ENCODE measurements around the gene HIVEP1. TPM values are rescaled to one million over a fixed set of nuclear protein-coding genes. Genes with fewer than 3 reads are reported as not detected.

Gene HIVEP1
- total RNA-seq, 1 experiment from 2014 or later, result 16.3 TPM

DNA sequence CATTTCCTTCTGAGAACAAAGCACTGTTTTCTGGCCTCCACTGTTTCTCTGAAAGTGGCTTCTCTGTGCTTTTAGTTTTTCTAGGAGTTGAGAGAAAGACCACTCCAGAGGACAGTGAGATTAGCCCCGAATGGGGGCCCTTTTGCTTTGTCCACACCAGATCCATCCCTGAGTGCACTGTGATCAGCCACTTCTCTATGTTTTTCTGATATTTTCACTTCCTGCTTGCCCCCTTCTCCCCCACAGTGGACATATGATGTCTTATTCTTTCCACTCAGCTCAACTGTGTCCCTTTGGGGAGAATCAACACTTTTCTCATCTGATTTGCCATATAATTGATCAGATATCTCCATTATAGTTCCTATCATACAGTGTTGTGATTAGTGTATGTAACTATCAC, 35.6 kb upstream of the HIVEP1 start:
- no peaks in the 10 kb centered on the region for H3K9me3 ChIP-seq (replicated peaks)
- H3K4me3 ChIP-seq, result no peak overlapping the region
- no peaks in the 10 kb centered on the region for H3K36me3 ChIP-seq
- DNase-seq (ENCODE audit: low read depth in 1 of 2, low spot score in 2 of 2), result no peak
- H3K27me3 ChIP-seq (replicated peaks), result no peaks in the 10 kb centered on the region
- peaks cover 34% of the 10 kb centered on the region for H3K4me1 ChIP-seq (replicated peaks)
- H3K27ac ChIP-seq, result no peak overlapping the region

DNA sequence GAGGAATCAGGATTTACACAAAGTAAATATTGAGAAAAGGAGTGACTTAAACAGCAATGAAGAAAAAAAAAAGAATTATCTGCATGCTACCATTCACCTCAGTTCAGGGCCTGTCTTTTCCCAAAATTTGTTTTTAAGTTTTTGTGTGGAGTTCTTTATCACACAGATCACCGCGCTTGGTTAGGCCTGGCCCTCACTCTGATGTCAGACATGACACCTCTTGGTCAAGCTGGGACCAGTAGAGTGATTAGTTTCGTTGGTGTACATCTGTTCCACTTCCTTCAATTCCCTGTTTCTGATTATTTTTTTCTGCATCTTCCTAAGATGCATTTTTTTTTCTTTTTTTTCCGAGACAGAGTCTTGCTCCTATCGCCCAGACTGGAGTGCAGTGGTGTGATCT, 34.9 kb upstream of the HIVEP1 start:
- Histone ChIP-seq H3K27ac (no peak overlapping the region), H3K4me1 (replicated peaks) (peaks cover 27% of the 10 kb centered on the region), H3K9me3 (replicated peaks) (no peaks in the 10 kb centered on the region), H3K4me3 (no peak overlapping the region), H3K36me3 (no peaks in the 10 kb centered on the region), H3K27me3 (replicated peaks) (no peaks in the 10 kb centered on the region)
- no peak for DNase-seq (ENCODE audit: low read depth in 1 of 2, low spot score in 2 of 2)

GRCh38 chr6:11977738-11978137, 34.4 kb upstream of the HIVEP1 start:
- no peaks in the 10 kb centered on the region for H3K36me3 ChIP-seq
- H3K4me3 ChIP-seq, result no peak overlapping the region
- H3K9me3 ChIP-seq (replicated peaks), result no peaks in the 10 kb centered on the region
- H3K27ac ChIP-seq, result no peak overlapping the region
- H3K4me1 ChIP-seq (replicated peaks), result peaks cover 22% of the 10 kb centered on the region
- DNase-seq (ENCODE audit: low read depth in 1 of 2, low spot score in 2 of 2), result no peak
- H3K27me3 ChIP-seq (replicated peaks), result no peaks in the 10 kb centered on the region

GRCh38 chr6:11978169-11978987, 33.7 kb upstream of the HIVEP1 start:
- no peak for DNase-seq (ENCODE audit: low read depth in 1 of 2, low spot score in 2 of 2)
- peaks cover 15% of the 10 kb centered on the region for H3K4me1 ChIP-seq (replicated peaks)
- H3K9me3 ChIP-seq (replicated peaks), result no peaks in the 10 kb centered on the region
- no peak overlapping the region for H3K27ac ChIP-seq
- no peaks in the 10 kb centered on the region for H3K36me3 ChIP-seq
- no peaks in the 10 kb centered on the region for H3K27me3 ChIP-seq (replicated peaks)
- no peak overlapping the region for H3K4me3 ChIP-seq

GRCh38 chr6:11979866-11980265, 32.2 kb upstream of the HIVEP1 start:
- DNase-seq (ENCODE audit: low read depth in 1 of 2, low spot score in 2 of 2), result no peak

GRCh38 chr6:11983306-11983705, 28.8 kb upstream of the HIVEP1 start:
- no peak overlapping the region for H3K4me3 ChIP-seq
- H3K27ac ChIP-seq, result no peak overlapping the region
- no peaks in the 10 kb centered on the region for H3K27me3 ChIP-seq (replicated peaks)
- no peaks in the 10 kb centered on the region for H3K9me3 ChIP-seq (replicated peaks)
- no peak for DNase-seq (ENCODE audit: low read depth in 1 of 2, low spot score in 2 of 2)
- H3K36me3 ChIP-seq, result no peaks in the 10 kb centered on the region
- peaks cover 24% of the 10 kb centered on the region for H3K4me1 ChIP-seq (replicated peaks)

More at GRCh38 chr6:11979866-11980265, 32.2 kb upstream of the HIVEP1 start:
- H3K36me3 ChIP-seq, result no peaks in the 10 kb centered on the region
- no peak overlapping the region for H3K4me3 ChIP-seq
- no peaks in the 10 kb centered on the region for H3K27me3 ChIP-seq (replicated peaks)
- peaks cover 5% of the 10 kb centered on the region for H3K4me1 ChIP-seq (replicated peaks)
- no peaks in the 10 kb centered on the region for H3K9me3 ChIP-seq (replicated peaks)
- no peak overlapping the region for H3K27ac ChIP-seq

DNA sequence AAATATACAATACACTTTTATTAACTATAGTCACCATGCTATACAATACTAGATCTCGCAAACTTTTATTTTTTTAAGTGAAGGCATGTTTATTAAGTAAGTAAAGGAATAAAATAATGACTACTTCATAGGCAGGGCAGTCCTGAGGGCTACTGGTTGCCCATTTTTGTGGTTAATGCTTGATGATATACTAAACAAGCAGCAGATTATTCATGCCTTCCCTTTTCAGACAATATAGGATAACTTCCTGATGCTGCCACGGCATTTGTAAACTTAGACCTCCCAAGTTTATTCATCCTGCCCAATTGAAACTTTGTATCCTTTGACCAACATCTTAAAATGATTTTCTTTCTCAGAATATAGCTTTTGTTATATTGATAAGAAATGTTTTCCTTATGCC, 24.7 kb upstream of the HIVEP1 start:
- Histone ChIP-seq H3K27ac (peak overlapping the region; percentile 15; the same call in 1 of the 2 replicates), H3K4me3 (no peak overlapping the region)

DNA sequence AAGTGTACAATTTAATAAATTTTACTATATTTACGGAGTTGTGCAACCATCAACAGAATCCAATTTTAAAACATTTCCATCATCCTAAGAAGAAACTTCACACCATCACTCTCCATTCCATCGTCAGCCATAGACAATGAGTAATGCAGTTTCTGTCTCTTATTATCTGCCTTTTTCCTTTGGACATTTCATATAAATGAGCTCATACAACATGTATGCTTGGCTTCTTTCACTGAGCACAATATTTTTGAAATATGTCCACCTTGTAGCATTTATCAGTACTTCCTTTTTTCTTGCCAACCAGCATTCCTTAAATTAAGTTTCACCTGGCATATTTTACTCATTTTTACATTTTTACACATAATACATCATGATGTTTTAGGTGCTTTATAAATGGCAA, 22.7 kb upstream of the HIVEP1 start:
- no peak for DNase-seq (ENCODE audit: low read depth in 1 of 2, low spot score in 2 of 2)
- no peaks in the 10 kb centered on the region for H3K36me3 ChIP-seq
- no peak overlapping the region for H3K4me3 ChIP-seq
- no peak overlapping the region for H3K27ac ChIP-seq
- peaks cover 24% of the 10 kb centered on the region for H3K4me1 ChIP-seq (replicated peaks)
- no peaks in the 10 kb centered on the region for H3K27me3 ChIP-seq (replicated peaks)
- no peaks in the 10 kb centered on the region for H3K9me3 ChIP-seq (replicated peaks)

More for the DNA sequence above, 24.7 kb upstream of the HIVEP1 start:
- peaks cover 24% of the 10 kb centered on the region for H3K4me1 ChIP-seq (replicated peaks)
- H3K9me3 ChIP-seq (replicated peaks), result no peaks in the 10 kb centered on the region
- no peaks in the 10 kb centered on the region for H3K36me3 ChIP-seq
- H3K27me3 ChIP-seq (replicated peaks), result no peaks in the 10 kb centered on the region
- peak in 1 of 2 experiments; percentile 62 for DNase-seq (ENCODE audit: low read depth in 1 of 2, low spot score in 2 of 2)

DNA sequence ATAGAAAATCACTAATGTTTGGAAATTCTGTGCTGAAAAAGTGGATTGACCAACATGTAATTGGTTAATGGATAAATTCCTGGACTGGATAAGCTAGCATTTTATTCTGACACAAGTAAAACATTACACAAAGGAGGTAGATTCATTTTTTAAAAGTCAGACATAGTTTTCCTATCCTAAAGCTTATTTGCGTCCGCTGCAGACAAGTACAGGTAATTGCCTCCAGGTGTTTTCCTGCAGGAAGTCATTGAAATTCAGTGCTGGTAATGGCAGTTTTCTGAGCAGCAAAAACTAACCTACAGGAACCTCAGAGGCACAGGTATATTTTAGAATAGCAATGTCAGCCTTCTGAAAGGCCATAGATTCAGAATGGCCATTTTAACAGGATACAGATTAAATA, 20.0 kb upstream of the HIVEP1 start:
- no peak for DNase-seq (ENCODE audit: low read depth in 1 of 2, low spot score in 2 of 2)
- Histone ChIP-seq H3K27ac (no peak overlapping the region), H3K4me1 (replicated peaks) (peaks cover 14% of the 10 kb centered on the region), H3K27me3 (replicated peaks) (no peaks in the 10 kb centered on the region), H3K4me3 (no peak overlapping the region), H3K9me3 (replicated peaks) (no peaks in the 10 kb centered on the region), H3K36me3 (no peaks in the 10 kb centered on the region)

DNA sequence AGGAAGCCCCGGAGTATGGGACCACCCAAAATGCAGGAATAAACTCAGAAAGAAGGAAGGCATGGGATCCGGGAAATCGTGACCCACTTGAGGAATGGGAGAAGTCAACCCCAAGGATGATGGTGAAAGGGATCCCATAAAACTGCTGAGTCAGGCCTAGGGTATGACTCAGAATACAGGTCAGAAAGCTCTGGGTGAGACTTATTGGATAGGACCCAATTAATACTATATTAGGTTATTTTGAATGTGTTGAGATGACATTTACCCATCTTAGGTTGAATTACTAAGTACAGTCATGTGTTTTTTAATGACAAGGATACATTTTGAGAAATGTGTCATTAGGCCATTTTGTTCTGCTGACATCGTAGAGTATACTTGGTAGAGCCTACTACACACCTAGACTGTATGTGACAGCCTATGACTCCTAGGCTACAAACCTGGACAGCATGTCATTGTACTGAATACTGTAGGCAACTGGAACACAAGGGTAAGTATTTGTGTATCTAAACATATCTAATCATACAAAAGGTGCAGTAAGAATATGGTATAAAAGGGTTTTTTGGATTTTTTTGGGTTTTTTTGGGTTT, 17.1 kb upstream of the HIVEP1 start:
- DNase-seq (ENCODE audit: low read depth in 1 of 2, low spot score in 2 of 2), result no peak
- Histone ChIP-seq H3K27me3 (replicated peaks) (no peaks in the 10 kb centered on the region), H3K36me3 (no peaks in the 10 kb centered on the region), H3K27ac (no peak overlapping the region), H3K4me3 (no peak overlapping the region), H3K4me1 (replicated peaks) (no peaks in the 10 kb centered on the region), H3K9me3 (replicated peaks) (no peaks in the 10 kb centered on the region)

GRCh38 chr6:11996751-11997150, 15.4 kb upstream of the HIVEP1 start:
- Histone ChIP-seq H3K4me1 (replicated peaks) (no peaks in the 10 kb centered on the region), H3K27me3 (replicated peaks) (no peaks in the 10 kb centered on the region), H3K36me3 (no peaks in the 10 kb centered on the region), H3K27ac (no peak overlapping the region), H3K4me3 (no peak overlapping the region), H3K9me3 (replicated peaks) (no peaks in the 10 kb centered on the region)
- no peak for DNase-seq (ENCODE audit: low read depth in 1 of 2, low spot score in 2 of 2)

- no peak for DNase-seq (ENCODE audit: low read depth in 1 of 2, low spot score in 2 of 2)
- no peak overlapping the region for H3K4me3 ChIP-seq
- no peaks in the 10 kb centered on the region for H3K4me1 ChIP-seq (replicated peaks)
- no peaks in the 10 kb centered on the region for H3K27me3 ChIP-seq (replicated peaks)
- no peaks in the 10 kb centered on the region for H3K36me3 ChIP-seq
- no peaks in the 10 kb centered on the region for H3K9me3 ChIP-seq (replicated peaks)
- H3K27ac ChIP-seq, result no peak overlapping the region
These were observed 12.9 kb upstream of the HIVEP1 start for GRCh38 chr6:11999246-11999645.

- no peaks in the 10 kb centered on the region for H3K36me3 ChIP-seq
- H3K4me1 ChIP-seq (replicated peaks), result no peaks in the 10 kb centered on the region
- no peak overlapping the region for H3K27ac ChIP-seq
- H3K4me3 ChIP-seq, result no peak overlapping the region
- H3K9me3 ChIP-seq (replicated peaks), result no peaks in the 10 kb centered on the region
- H3K27me3 ChIP-seq (replicated peaks), result no peaks in the 10 kb centered on the region
- no peak for DNase-seq (ENCODE audit: low read depth in 1 of 2, low spot score in 2 of 2)
These were observed 11.9 kb upstream of the HIVEP1 start for GRCh38 chr6:12000174-12000573.

- Histone ChIP-seq H3K27ac (no peak overlapping the region), H3K36me3 (no peaks in the 10 kb centered on the region), H3K9me3 (replicated peaks) (no peaks in the 10 kb centered on the region), H3K4me1 (replicated peaks) (no peaks in the 10 kb centered on the region), H3K4me3 (no peak overlapping the region), H3K27me3 (replicated peaks) (no peaks in the 10 kb centered on the region)
- no peak for DNase-seq (ENCODE audit: low read depth in 1 of 2, low spot score in 2 of 2)
These were observed 11.0 kb upstream of the HIVEP1 start for GRCh38 chr6:12001004-12001705.
